H54 (cell line): ENCODE data around the gene MBNL1.
A peak's percentile ranks its signal among the peaks of the same experiment; 100 is the strongest.
"Not testable (repeated sequence)": the region's sequence is repeated elsewhere in the genome, so short reads cannot be mapped to it uniquely, and the experiment has no call there.

Experiments used
- DNase-seq: peaks from one replicate; pipeline ENCODE4 v3.0.0; 2011; ENCODE audit warnings: low spot score, mixed read lengths; ENCODE audit not compliant: insufficient read length
- FAIRE-seq: peaks from 3 replicates; lab custom pipeline; 2011; peaks lifted over from hg19 to GRCh38; lab: Jason Lieb, UNC
- POLR2A ChIP-seq: IDR thresholded peaks from 2 replicates; pipeline ENCODE4 v1.6.1; 2011; ENCODE audit warnings: low read depth, mild to moderate bottlenecking, low read length

Gene MBNL1

DNA sequence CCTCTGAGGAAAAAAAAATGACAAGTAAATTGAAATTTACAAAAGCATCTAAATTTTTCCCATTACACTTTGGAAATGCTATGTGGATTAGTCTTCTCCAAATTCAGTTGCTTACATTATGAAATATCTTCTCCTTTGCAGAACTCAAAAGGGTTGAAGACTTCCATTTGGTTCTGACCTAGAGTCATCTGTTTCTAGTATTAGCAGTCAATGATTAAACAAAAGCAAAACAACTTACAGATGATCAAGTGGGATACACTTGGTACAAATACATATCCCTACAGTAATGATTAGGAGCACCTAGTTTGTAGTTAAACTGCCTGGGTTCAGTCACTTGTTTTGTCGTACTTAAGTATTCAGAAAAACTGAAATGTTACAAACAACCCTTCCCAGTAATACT lies 136.2 kb downstream of the MBNL1 start:
- no peak for DNase-seq
- FAIRE-seq: no peak
- no peak for TF ChIP-seq POLR2A

DNA sequence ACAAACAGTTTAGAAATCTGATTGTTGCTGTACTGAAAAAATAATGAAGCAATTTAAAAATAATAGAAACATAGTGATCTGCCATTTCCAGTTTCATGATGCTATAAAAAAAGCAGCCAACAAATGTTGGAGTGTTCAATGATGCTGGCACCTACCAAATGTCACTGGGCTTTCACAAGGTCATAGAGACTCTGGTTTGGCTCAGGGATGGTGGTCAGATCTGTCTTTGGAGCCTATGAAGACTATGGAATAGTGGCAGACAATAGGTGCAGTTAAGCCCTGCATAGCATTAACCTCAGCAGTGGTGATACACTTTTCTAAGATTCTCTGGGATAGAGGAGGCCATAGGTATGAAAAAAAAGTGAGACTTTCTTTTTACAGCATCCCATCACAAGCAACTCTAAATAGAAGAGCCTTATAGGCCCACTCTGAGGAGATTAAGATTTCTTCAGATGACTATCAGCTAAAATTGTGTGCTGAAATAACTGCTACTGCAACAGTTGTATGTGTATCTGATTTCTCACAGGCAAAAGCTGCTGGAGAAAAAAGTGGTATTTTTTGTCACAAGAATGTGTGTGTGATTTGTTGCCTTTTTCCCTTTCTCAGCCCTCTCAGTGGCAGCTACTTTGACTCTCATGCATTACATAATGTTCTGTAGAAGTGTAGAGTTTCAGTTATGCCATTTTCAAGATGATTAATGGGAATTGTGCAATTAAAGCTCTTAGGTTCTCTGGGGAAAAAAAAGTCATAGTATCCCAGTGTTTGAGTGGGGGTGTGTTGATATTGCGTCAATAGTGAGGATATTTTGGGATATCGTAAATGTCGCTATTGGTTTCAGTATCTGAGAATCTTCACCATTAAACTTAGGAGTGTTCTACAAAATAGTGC lies 137.4 kb downstream of the MBNL1 start:
- no peak for DNase-seq
- FAIRE-seq: peak; percentile 65
- no peak for TF ChIP-seq POLR2A

DNA sequence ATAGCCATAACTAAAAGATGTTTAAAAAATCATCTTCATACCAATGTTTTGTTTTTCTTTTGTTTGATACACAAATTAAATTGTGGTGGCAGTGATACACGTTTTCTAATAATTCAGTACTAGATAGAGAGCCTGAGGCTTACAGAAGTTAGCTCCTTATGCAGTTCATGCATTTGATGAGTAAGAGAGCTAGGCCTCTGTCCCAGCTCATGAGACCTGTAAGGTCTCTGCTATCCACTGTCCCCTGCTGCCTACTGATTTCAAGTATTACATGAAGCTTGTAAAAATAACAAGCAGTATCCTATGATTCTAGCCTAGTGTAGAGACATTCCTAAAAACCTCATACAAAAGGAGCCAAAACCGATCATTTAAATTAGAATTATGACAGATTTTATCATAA lies 144.5 kb downstream of the MBNL1 start:
- FAIRE-seq (peak; percentile 30), DNase-seq (no peak)
- no peak for TF ChIP-seq POLR2A

DNA sequence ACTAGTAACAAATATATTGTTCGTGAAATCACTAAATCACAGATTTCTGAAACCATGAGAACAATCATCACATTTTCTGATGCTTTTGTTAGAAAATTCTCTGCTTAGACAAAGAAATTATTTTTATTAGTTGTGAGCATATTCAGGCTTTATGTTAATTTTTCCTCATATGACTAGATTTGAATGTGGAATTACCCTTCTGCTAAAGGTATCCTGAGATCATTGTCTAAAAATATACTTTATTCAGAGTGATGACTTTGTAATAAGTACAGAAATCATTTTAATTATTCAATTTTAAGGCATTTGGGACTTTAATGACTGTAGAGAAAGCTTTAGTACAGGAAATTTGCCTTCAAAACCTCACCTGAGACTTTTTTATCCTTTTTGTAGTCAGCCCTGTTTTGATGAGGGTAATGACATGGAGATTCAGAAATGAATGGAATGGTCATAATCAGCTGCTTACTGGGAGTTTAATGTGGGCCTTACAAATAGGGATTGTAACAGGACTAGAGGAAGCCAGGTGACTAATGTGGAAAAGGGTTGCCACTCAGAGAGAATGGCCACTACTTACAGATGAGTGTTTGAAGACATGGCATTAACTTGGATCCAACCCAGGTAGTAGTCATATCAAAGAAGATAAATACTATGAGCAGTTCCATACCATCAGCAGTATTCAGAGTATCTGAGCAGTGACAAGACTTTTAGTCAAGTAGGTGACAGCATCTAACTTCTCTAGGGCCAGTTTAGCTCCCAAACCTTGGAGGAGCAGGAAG lies 148.3 kb downstream of the MBNL1 start:
- DNase-seq: no peak
- FAIRE-seq: no peak
- no peak for TF ChIP-seq POLR2A

DNA sequence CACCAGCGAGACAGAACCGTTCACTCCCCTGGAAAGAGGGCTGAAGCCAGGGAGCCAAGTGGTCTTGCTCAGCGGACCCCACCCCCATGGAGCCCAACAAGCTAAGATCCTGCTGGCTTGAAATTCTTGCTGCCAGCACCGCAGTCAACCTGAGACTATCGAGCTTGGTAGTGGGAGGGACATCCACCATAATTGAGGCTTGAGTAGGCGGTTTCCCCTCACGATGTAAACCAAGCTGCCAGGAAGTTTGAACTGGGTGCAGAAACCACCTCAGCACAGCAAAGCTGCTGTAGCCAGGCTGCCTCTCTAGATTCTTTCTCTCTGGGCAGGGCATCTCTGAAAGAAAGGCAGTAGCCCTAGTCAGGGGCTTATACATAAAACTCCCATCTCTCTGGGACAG lies 151.0 kb downstream of the MBNL1 start:
- no peak for DNase-seq
- FAIRE-seq: no peak
- no peak for TF ChIP-seq POLR2A

DNA sequence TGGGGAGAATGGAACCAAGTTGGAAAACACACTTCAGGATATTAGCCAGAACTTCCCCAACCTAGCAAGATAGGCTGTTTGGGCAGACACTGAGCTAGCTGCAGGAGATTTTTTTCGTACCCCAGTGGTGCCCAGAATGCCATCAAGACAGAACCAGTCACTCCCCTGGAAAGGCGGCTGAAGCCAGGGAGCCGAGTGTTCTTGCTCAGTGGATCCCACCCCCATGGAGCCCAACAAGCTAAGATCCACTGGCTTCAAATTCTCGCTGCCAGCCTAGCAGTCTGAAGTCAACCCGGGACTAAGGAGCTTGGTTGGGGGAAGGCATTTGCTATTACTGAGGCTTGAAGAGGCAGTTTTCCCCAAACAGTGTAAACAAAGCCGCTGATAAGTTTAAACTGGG lies 152.4 kb downstream of the MBNL1 start:
- FAIRE-seq: no peak

DNA sequence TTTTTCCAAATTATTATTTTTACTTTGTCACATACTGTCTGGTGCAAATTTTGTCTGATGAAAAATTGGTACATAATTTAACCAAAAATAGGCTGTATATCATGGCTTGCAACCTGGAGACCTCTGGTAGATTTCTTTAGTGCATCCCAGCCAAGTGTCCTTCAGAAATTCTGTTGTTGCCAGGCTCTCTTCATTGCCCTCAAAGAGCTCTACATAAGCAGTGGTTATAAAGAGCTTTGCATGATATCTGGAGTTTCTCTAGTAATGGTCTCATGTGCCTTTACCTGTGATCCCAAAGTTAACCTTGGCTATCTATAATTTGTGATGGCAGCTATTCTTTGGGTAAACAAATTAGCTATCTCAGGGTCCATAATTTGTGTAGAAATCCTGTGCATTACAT lies 157.7 kb downstream of the MBNL1 start:
- no peak for TF ChIP-seq POLR2A
- no peak for FAIRE-seq
- DNase-seq: no peak

More for the DNA sequence above, 152.4 kb downstream of the MBNL1 start:
- DNase-seq: no peak
- no peak for TF ChIP-seq POLR2A

DNA sequence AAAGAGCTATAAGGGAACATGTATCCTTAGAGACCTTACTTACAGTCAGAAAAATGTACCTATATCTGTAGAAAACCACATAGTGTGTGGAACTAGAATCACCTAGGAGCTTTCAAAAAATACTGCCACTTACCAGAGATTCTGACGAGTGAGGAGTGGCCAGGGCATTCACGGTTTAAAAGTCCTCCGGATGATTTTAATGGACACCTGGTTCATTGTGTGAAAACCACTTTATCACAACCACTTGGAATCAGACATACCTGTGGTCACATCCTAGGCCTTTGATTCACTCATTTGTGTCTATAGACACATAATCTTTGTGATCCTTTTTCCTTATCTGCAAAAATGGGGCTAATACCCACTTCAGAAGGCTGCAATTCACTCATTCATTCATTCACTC lies 159.8 kb downstream of the MBNL1 start:
- TF ChIP-seq POLR2A: no peak
- peak; percentile 62 for FAIRE-seq
- no peak for DNase-seq

DNA sequence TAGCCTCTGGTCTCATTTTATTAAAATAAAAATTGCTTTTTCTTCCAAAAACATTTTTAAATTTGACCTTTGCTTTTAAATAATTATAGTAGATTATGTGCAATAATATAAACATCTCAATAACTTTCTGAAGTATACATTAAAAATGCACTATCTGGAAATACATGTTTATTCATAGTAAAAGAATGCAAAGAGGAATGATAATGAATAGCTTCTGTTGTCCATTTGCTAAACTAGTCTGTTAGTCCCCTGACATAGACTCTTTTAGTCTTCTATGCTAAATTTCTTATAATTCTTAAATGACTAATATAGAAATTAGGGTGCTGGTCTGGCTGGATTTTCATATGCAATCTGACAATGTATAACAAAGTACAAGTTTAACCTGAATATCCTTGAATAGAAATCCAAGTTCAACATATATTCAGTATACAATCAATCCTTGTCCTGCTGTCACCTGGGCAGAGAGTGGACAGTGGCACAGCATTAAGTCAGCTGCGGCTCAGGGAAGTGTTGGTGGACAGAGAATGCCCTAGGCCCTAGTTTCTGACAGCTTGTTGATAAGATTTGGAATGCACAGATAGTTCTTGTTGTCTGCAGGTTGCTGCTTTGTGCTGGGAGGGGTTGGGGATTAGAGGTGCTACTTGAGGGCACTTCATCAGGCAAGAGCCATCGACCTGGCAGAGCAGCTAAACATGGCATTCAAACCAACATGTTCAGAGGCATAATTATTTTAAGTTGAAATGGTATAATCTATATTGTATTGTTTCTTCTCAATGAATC lies 161.7 kb downstream of the MBNL1 start:
- FAIRE-seq (no peak), DNase-seq (no peak)
- no peak for TF ChIP-seq POLR2A

DNA sequence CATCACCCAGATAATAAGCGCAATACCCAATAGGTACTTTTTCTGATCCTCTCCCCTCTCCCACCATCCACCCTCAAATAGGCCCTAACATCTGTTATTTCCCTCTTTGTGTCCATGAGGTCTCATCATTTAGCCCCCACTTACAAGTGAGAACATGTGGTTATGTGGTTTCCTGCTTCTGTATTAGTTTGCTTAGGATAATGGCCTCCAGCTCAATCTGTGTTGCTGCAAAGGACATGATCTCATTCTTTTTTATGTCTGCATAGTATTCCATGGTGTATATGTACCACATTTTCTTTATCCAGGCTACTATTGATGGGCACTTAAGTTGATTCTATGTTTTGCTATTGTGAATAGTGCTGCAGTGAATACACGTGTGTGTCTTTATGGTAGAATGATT lies 165.4 kb downstream of the MBNL1 start:
- DNase-seq (no peak), FAIRE-seq (no peak)
- TF ChIP-seq POLR2A: no peak

DNA sequence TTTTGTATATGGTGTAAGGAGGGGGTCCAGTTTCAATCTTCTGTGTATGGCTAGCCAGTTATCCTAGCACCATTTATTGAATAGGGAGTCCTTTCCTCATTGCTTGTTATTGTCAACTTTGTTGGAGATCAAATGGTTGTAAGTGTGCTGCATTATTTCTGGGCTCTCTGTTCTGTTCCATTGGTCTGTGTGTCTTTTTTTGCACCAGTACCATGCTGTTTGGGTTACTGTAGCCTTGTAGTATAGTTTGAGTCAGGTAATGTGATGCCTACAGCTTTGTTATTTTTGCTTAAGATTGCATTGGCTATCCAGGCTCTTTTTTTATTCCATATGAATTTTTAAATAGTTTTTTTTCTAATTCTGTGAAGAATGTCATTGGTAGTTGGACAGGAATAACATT lies 166.5 kb downstream of the MBNL1 start:
- DNase-seq, FAIRE-seq: not testable (repeated sequence)

DNA sequence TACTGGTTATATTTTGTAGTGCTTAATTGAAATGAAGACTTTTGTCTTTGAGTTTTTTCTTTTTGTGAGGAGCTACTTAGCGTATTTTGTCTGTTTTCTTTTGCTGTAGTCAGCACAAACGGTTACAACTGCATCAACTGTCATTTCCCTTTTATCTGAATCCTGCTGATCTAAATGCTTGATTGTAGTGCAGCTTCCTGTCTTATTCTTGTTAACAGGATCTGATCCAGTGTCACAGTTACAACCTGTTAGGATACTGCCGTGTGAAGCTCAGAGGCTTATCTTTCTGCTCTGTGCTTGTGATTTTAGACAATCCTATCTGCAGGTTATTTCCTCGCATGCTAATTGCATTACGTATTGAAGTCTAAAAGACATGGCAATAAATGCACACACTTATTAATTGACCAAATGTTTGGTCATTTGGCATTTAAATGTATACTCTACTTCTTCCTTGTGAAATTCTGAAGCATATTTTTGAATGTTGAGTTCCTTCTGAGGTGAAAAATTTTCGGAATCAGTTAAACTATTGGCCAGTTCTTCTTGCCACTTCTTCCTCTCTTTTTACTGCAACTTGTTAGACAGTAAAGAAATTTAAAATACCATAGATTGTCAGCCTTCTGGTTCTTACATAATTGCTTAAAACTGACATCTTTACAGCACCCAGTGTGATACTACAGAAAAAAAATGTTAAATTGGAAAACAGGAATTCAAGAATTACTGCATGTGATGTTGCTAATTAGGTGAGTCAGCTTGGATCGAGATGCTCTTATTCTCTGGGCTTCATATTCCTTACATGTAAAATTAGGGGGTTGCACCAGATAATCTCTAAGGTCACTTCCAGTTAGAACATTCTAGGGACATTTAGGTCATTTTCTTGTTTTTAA lies 168.2 kb downstream of the MBNL1 start:
- TF ChIP-seq POLR2A: no peak
- DNase-seq (no peak), FAIRE-seq (peak; percentile 86)

DNA sequence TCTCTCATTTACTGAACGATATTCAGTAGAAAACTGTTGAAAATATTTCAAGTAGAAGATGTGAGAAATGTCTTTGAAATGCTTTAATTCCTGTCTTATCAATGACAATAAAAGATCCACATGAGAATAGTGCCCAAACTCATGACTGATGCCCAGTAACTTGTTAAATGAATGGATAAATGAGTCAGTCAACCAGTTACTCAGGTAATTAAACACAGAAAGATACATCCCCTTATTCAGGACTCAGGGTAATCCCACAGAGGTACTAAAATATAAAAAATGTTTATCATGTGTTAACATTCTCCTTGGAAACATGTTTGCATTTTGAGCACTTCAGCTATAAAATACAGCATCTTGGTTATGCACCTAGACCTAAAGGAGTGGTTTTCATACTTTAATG lies 169.5 kb downstream of the MBNL1 start:
- no peak for DNase-seq
- TF ChIP-seq POLR2A: no peak
- FAIRE-seq: no peak
